IPS-18c (cell line): ENCODE data around the gene LNP1.
A peak's percentile ranks its signal among the peaks of the same experiment; 100 is the strongest.

Experiments
- H3K4me3 ChIP-seq: 2 replicates; pipeline ENCODE4 v1.7.0; 2013; ENCODE audit warnings: low read depth, mild to moderate bottlenecking, low read length, moderate library complexity; ENCODE audit not compliant: insufficient read depth
- H3K9me3 ChIP-seq: one replicate; pipeline ENCODE4 v1.6.1; 2013; ENCODE audit warnings: mild to moderate bottlenecking, low read length, moderate library complexity; ENCODE audit not compliant: control insufficient read depth, insufficient read depth

Gene LNP1

DNA sequence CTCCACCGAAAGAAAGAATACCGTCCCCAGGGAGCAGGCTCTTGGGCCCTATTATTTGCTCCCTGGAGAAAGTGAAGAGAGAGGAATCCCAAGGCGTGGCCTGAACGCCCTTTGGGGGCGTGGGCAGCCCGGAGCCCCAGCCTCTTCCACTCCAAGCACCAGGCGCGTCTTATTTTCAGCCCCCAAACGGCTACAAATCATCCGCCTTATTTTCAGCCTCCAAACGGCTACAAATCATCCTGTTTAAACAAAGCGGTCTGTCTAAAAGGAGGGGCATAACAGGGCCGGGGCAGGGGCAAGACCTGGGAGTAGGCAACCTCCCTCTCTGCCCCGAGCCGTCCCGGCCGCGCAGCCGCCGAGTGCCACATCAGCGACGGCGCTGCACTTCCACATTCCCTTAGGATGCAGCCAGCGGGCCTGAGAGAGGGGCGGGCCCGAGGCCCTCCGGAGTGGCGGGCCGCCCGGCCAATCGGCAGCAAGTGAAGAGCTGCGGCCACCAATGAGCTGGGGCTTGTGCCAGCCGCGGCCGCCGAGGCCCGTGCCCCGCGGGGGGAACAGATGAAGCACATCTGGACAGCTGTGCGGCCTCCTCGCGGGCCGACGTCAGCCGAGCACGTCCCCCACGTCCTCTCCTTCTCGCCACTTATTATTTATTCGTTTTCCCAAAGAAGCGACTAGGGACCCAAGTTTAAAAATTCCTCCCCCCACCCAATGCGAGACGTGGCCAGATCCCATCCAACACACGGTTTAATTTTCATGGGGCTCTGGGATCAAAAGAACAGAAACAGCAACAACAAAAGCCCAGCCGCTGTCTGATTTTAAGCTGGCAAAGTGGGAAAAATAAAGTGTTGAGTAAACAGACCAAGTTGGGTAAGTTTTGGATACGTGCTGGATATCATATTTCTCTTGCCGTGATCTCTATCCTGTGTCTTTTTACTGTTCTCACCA, 91.0 kb downstream of the LNP1 start, which contains the start of gene TMEM45A:
Gene TMEM45A, plus strand, starts transcription at position 561 of the 948 bp plus-strand sequence. CDS start 62,593 bp downstream, outside the sequence.
- Histone ChIP-seq H3K4me3 (peak within 1 kb of the TSS; percentile 70; the same call in 1 of the 2 replicates), H3K9me3 (no peaks in the 10 kb centered on the region)

DNA sequence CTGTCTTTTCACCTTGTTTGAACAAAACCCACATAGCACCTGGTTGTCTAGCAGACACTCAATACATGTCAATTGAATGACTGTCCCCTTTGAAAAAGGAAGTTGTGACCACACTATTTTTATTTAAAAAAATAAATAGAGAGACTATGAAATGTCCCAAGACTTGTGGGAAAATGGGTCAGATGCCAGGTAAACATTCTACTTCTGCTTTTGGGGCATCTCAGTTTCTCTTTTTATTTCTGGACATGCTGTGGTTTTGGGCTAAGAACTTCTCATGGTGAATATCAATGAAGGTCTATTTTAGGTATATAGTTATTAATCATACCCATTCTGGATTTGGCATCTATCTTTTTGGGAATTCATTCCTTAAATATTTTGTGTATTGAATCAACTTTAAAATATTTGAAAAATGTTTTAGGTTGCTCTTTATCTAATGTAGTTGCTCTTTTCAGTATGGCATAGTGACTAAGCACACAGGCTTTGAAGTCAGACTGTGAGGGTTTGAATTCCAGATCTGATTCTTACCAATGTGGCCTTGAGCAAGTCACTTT, 95.4 kb downstream of the LNP1 start:
- H3K4me3 ChIP-seq, result no peak overlapping the region

DNA sequence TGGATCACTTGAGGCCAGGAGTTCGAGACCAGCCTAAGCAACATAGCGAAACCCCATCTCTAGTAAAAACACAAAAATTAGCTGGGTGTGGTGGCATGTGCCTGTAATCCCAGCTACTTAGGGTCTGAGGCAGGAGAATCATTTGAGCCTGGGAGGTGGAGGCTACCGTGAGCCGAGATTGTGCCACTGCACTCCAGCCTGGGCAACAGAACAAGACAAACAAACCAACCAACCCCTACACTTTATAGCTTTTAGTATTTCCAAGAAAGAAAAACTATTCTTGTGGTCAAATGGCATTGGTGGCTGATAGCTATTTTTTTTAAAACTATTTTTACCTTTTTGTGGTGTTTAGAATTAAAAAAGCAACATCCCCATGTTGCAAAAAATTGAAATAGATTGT, 98.3 kb downstream of the LNP1 start:
- H3K9me3 ChIP-seq, result peaks cover 2% of the 10 kb centered on the region
- no peak overlapping the region for H3K4me3 ChIP-seq

More for the DNA sequence above, 95.4 kb downstream of the LNP1 start:
- no peaks in the 10 kb centered on the region for H3K9me3 ChIP-seq

DNA sequence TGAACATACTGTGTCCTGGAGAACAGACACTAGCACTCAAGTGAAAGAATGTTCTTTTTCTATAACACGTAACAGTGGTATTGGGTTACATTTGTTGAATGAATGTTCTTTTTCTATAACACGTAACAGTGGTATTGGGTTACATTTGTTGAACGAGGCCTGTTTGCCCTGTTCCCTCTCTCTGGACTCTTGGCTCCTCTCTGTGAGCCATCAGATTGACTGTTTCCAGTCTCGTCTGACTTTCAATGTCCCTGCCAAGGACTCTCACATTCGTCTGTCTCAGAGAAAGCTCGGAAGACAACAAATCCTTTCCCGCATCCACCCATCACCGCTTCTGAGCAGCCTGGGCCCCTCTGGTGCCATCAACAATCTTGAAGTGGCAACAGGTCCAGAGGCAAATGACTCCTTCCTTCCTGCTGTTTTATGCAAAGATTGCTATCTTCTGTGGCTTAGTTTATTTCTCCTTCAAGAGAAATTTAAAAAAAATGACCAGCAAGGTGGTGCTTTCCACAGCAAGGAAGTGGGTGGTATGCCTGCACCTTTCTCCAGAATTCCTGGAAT, 99.1 kb downstream of the LNP1 start:
- Histone ChIP-seq H3K9me3 (peaks cover 2% of the 10 kb centered on the region), H3K4me3 (no peak overlapping the region)

DNA sequence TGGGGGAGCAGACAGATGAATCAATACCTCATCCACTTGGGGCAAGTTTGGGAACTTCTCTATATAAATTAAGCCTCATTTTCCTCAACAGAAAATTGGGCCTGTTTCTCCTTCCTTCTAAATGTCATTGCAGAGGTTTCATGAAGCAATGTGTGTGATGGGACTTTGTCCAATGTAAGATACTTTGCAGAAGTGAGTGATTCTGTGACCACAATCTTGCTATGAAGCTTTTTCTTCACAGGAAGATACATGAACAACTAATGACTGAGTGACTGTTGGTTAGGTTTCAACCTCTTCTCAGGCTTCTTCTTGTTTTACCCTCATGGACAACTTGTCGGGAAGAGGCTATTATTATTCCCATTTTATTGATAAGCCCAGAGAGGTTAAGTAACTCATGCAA, 102.1 kb downstream of the LNP1 start:
- Histone ChIP-seq H3K9me3 (peaks cover 6% of the 10 kb centered on the region), H3K4me3 (no peak overlapping the region)
